OCI-LY1 (cell line): Measurements from ENCODE around the gene WDR72.

Experiments
- H2AFZ ChIP-seq: fragments of 200-600 bp; sonication (generic), shearing (Covaris generic); 2 replicates; pipeline ENCODE4 v1.6.0; 2014; ENCODE audit warnings: antibody characterized with exemption, mild to moderate bottlenecking, low read length
- H3F3A ChIP-seq: fragments of 200-600 bp; sonication (generic), shearing (Covaris generic); 2 replicates; pipeline ENCODE4 v1.6.0; 2014; ENCODE audit warnings: mild to moderate bottlenecking, antibody characterized with exemption, low read length, moderate library complexity; ENCODE audit not compliant: insufficient read depth
- H3K27ac ChIP-seq: fragments of 200-600 bp; sonication (generic); 2 replicates; pipeline ENCODE4 v1.5.1; 2014; ENCODE audit warnings: low read length, mixed run types, mild to moderate bottlenecking, low read depth; ENCODE audit not compliant: poor library complexity, severe bottlenecking
- H3K27me3 ChIP-seq: fragments of 200-600 bp; sonication (generic); 2 replicates; pipeline ENCODE4 v1.6.0; 2014; ENCODE audit warnings: antibody characterized with exemption, mild to moderate bottlenecking, low read length, moderate library complexity; ENCODE audit not compliant: insufficient read depth
- H3K36me3 ChIP-seq: fragments of 200-600 bp; sonication (generic); 2 replicates; pipeline ENCODE4 v1.6.1; 2014; ENCODE audit warnings: mild to moderate bottlenecking, antibody characterized with exemption, low read length, moderate library complexity, mixed read lengths; ENCODE audit not compliant: insufficient read depth
- H3K4me1 ChIP-seq: fragments of 200-600 bp; sonication (generic); 2 replicates; pipeline ENCODE4 v1.5.1; 2014; ENCODE audit warnings: mild to moderate bottlenecking, low read length, moderate library complexity; ENCODE audit not compliant: insufficient read depth, severe bottlenecking
- H3K4me2 ChIP-seq: fragments of 200-600 bp; sonication (generic), shearing (Covaris generic); 2 replicates; pipeline ENCODE4 v1.6.1; 2014; ENCODE audit warnings: low read length
- H3K4me3 ChIP-seq: fragments of 200-600 bp; sonication (generic); 2 replicates; pipeline ENCODE4 v1.5.1; 2014; ENCODE audit warnings: low read length, low read depth, mild to moderate bottlenecking, mixed read lengths; ENCODE audit not compliant: poor library complexity, severe bottlenecking
- H3K79me2 ChIP-seq: fragments of 200-600 bp; shearing (Covaris generic); 2 replicates; pipeline ENCODE4 v1.6.1; 2016; ENCODE audit warnings: mixed run types, low read length, mixed read lengths; ENCODE audit not compliant: insufficient read depth
- H3K9ac ChIP-seq: fragments of 200-600 bp; sonication (generic), shearing (Covaris generic); 2 replicates; pipeline ENCODE4 v1.6.1; 2014; ENCODE audit warnings: mild to moderate bottlenecking, low read length, mixed read lengths
- H3K9me2 ChIP-seq: fragments of 200-600 bp; sonication (generic), shearing (Covaris generic); 2 replicates; pipeline ENCODE4 v1.6.1; 2014; ENCODE audit warnings: low read depth, mild to moderate bottlenecking, low read length, mixed read lengths
- H3K9me3 ChIP-seq: fragments of 200-600 bp; shearing (Covaris generic); 2 replicates; pipeline ENCODE4 v1.6.1; 2014; ENCODE audit warnings: low read length, mixed read lengths
- H4K20me1 ChIP-seq: fragments of 200-600 bp; sonication (generic), shearing (Covaris generic); 2 replicates; pipeline ENCODE4 v1.6.0; 2016; ENCODE audit warnings: mild to moderate bottlenecking, low read length; ENCODE audit not compliant: insufficient read depth
- EZH2 ChIP-seq: fragments of 200-600 bp; sonication (generic), shearing (Covaris generic); IDR thresholded peaks from 2 replicates; pipeline ENCODE4 v1.8.0; 2017; ENCODE audit warnings: borderline replicate concordance, mixed run types, mild to moderate bottlenecking, antibody characterized with exemption, low read length, moderate library complexity, mixed read lengths
- TF ChIP-seq, protein P1 (sequence below): fragments of 200-600 bp; sonication (generic), shearing (Covaris generic); IDR thresholded peaks from 2 replicates; pipeline ENCODE4 v1.5.1; 2017; ENCODE audit warnings: mild to moderate bottlenecking, antibody characterized with exemption, low read length, moderate library complexity, mixed read lengths

Gene WDR72

GRCh38 chr15:53747501-53748068 lies 11.9 kb downstream of the WDR72 start:
- Histone ChIP-seq H3K4me3 (no peak overlapping the region), H3K27me3 (no peaks in the 10 kb centered on the region), H3K4me2 (no peak overlapping the region), H2AFZ (no peak overlapping the region), H4K20me1 (no peaks in the 10 kb centered on the region), H3K9ac (no peak overlapping the region), H3F3A (no peaks in the 10 kb centered on the region), H3K4me1 (no peaks in the 10 kb centered on the region), H3K27ac (no peak overlapping the region), H3K36me3 (no peaks in the 10 kb centered on the region), H3K9me2 (no peaks in the 10 kb centered on the region), H3K79me2 (no peaks in the 10 kb centered on the region), H3K9me3 (no peaks in the 10 kb centered on the region)
- TF ChIP-seq EZH2: no peak
- TF ChIP-seq, protein P1, sequence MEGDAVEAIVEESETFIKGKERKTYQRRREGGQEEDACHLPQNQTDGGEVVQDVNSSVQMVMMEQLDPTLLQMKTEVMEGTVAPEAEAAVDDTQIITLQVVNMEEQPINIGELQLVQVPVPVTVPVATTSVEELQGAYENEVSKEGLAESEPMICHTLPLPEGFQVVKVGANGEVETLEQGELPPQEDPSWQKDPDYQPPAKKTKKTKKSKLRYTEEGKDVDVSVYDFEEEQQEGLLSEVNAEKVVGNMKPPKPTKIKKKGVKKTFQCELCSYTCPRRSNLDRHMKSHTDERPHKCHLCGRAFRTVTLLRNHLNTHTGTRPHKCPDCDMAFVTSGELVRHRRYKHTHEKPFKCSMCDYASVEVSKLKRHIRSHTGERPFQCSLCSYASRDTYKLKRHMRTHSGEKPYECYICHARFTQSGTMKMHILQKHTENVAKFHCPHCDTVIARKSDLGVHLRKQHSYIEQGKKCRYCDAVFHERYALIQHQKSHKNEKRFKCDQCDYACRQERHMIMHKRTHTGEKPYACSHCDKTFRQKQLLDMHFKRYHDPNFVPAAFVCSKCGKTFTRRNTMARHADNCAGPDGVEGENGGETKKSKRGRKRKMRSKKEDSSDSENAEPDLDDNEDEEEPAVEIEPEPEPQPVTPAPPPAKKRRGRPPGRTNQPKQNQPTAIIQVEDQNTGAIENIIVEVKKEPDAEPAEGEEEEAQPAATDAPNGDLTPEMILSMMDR: no peak

DNA sequence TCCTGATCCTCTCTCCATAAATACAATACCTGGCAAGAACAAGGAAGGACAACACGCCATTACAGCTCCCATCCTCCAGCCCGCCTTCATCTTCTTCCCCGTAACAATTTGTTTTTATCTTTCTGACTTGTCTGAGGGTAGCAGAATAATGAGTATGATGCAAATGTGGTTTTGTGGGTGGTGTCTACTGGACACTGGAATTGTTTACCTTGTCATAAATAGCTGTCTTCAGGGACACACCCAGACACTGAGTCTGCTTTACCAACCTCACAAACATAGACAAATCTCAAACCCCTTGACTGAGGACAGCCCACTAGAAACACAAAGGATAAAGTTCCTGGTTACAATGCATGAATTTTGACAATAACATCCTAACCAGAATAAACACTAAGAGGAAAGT lies 13.4 kb downstream of the WDR72 start:
- no peak overlapping the region for H3K27ac ChIP-seq
- H3K36me3 ChIP-seq: no peaks in the 10 kb centered on the region
- H3K9me3 ChIP-seq: no peaks in the 10 kb centered on the region
- H3K9ac ChIP-seq: no peak overlapping the region
- no peak for TF ChIP-seq EZH2
- TF ChIP-seq, protein P1: no peak
- no peaks in the 10 kb centered on the region for H3K9me2 ChIP-seq
- no peak overlapping the region for H3K4me3 ChIP-seq
- H4K20me1 ChIP-seq: no peaks in the 10 kb centered on the region
- H3K79me2 ChIP-seq: no peaks in the 10 kb centered on the region
- H3K4me1 ChIP-seq: no peaks in the 10 kb centered on the region
- H3F3A ChIP-seq: no peaks in the 10 kb centered on the region
- no peak overlapping the region for H3K4me2 ChIP-seq
- no peak overlapping the region for H2AFZ ChIP-seq
- no peaks in the 10 kb centered on the region for H3K27me3 ChIP-seq

GRCh38 chr15:53739651-53740050 lies 19.8 kb downstream of the WDR72 start:
- Histone ChIP-seq H3K9me2 (no peaks in the 10 kb centered on the region), H3F3A (no peaks in the 10 kb centered on the region), H3K27me3 (no peaks in the 10 kb centered on the region), H3K4me2 (no peak overlapping the region), H3K4me1 (no peaks in the 10 kb centered on the region), H3K4me3 (no peak overlapping the region), H3K9me3 (no peaks in the 10 kb centered on the region), H3K27ac (no peak overlapping the region), H3K9ac (no peak overlapping the region), H2AFZ (no peak overlapping the region), H3K36me3 (no peaks in the 10 kb centered on the region), H4K20me1 (no peaks in the 10 kb centered on the region), H3K79me2 (no peaks in the 10 kb centered on the region)
- no peak for TF ChIP-seq EZH2
- TF ChIP-seq, protein P1: no peak
